Lung (tissue), 12 donors: Measurements from ENCODE around the gene TOMM40L. TPM values are rescaled to one million over a fixed set of nuclear protein-coding genes. Genes with fewer than 3 reads are reported as not detected.

Experiments used
- ATAC-seq: fragments of 200-7000 bp; cut with Tn5 transposase; one replicate; pipeline ENCODE4 v1.9.1; 2020; ENCODE audit warnings: moderate number of reproducible peaks; ENCODE audit not compliant: insufficient read depth, low FRiP score
- DNase-seq, 3 donors: peaks; one replicate each; pipeline ENCODE4 v3.0.0-alpha.2; 2013 to 2017
- H3K27ac ChIP-seq, 2 donors: one replicate each; pipeline ENCODE4 v1.5.1; 2013; ENCODE audit warnings: mild to moderate bottlenecking in 2 of 2, moderate library complexity in 2 of 2, control low read depth in 1 of 2, inconsistent platforms in 1 of 2, low read depth in 1 of 2, low read length in 1 of 2
- H3K27me3 ChIP-seq, 3 donors: one replicate each; pipeline ENCODE4 v1.5.1; 2013; ENCODE audit warnings: low read length in 2 of 3; ENCODE audit not compliant: control insufficient read depth in 3 of 3, insufficient read depth in 3 of 3
- H3K36me3 ChIP-seq, 4 donors: one replicate each; pipeline ENCODE4 v1.5.1; 2013; ENCODE audit warnings: low read length in 4 of 4, mild to moderate bottlenecking in 1 of 4, moderate library complexity in 1 of 4; ENCODE audit not compliant: control insufficient read depth in 4 of 4, insufficient read depth in 4 of 4
- H3K4me1 ChIP-seq, 5 donors: one replicate each; pipeline ENCODE4 v1.5.1; 2013; ENCODE audit warnings: low read length in 5 of 5, mild to moderate bottlenecking in 2 of 5, moderate library complexity in 1 of 5; ENCODE audit not compliant: control insufficient read depth in 5 of 5, insufficient read depth in 5 of 5
- H3K4me3 ChIP-seq: one replicate; pipeline ENCODE4 v1.5.1; 2013; ENCODE audit warnings: mild to moderate bottlenecking, control low read depth, moderate library complexity
- H3K9ac ChIP-seq, 2 donors: one replicate each; pipeline ENCODE4 v1.5.1; 2013; ENCODE audit warnings: low read length in 2 of 2, control low read depth in 1 of 2; ENCODE audit not compliant: insufficient read depth in 1 of 2
- H3K9me3 ChIP-seq, 4 donors: one replicate each; pipeline ENCODE4 v1.5.1; 2013; ENCODE audit warnings: low read length in 3 of 4, mild to moderate bottlenecking in 1 of 4, moderate library complexity in 1 of 4; ENCODE audit not compliant: control insufficient read depth in 4 of 4, insufficient read depth in 3 of 4
- CTCF ChIP-seq: IDR thresholded peaks from 2 replicates; pipeline ENCODE4 v1.5.1; 2012; ENCODE audit warnings: mild to moderate bottlenecking; ENCODE audit errors: control extremely low read depth, extremely low read depth
- WGBS, 2 donors: extraction: QIAGEN DNeasy Blood & Tissue Kit; methylation state at CpG; one replicate each; pipeline ENCODE4 v1.1.7; 2013; 5-methylcytosine and 5-hydroxymethylcytosine counted together
- polyA plus RNA-seq, 2 donors: library from polyadenylated mRNA; stranded (reverse); fragments of 200-250 nt; gene quantifications; one replicate each; pipeline ENCODE4 v1.2.1, GENCODE V29; 2013
- total RNA-seq, 2 donors: library from RNA; depleted of rRNA in 1 of 2; stranded (reverse); fragments of >200 nt in 1 of 2; gene quantifications; one replicate each; pipeline ENCODE4 v1.2.1, GENCODE V29; 2014 to 2021
- donor health status: control.
- donor health status: control.
- donor health status: Bipolar disorder and iron deficiency.
- donor health status: healthy.
- donor health status: DM: yes; HTN: yes; CAD: no.

The TOMM40L gene
- total and polyA plus RNA-seq, 4 donors, result 4.9 to 13.0 (median 9.0) TPM

DNA sequence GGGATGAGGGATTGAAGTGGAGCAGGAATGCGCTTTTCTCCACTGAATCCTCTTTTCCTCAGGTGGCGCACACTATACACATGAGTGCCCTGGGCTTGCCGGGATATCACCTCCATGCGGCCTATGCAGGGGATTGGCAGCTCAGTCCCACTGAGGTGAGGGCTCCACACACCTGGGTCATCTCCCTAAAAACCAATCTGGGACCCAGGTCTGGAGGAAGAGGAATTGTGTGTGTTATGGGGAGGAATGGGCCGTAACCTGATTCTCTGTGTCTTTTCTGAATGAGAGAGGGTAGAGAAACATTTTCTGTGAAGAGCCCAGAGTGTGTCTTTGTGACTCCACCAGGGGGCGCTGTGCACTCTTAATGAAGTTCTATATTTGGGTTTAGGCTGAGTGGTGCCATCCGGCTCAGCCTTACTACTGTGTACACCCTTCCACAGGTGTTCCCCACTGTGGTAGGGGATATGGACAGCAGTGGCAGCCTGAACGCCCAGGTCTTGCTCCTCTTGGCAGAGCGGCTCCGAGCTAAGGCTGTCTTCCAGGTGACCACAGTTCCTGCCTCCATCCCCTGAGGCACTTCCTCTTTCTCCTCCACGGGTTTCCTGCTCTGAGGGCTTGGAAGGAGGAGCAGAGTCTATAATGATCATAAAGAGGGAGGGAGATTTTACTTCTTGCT lies 1.5 kb downstream of the TOMM40L start:
- DNase-seq, result peak; percentile 74 to 79 (median 78)
- peak overlapping the region in 1 of 2 donors; percentile 17 for H3K27ac ChIP-seq
- H3K4me1 ChIP-seq, result peaks cover 0 to 18% (median 3%) of the 10 kb centered on the region in 5 donors
- H3K36me3 ChIP-seq, result peaks cover 11 to 24% (median 13%) of the 10 kb centered on the region in 4 donors
- peak; percentile 80 for TF ChIP-seq CTCF
- H3K9me3 ChIP-seq, result no peaks in the 10 kb centered on the region
- no peak overlapping the region for H3K4me3 ChIP-seq
- H3K9ac ChIP-seq, result no peak overlapping the region
- peak; percentile 56 for ATAC-seq
- no peaks in the 10 kb centered on the region for H3K27me3 ChIP-seq
- 33 to 39% methylated on average over 11 of the region's 11 CpGs for WGBS, 2 donors

DNA sequence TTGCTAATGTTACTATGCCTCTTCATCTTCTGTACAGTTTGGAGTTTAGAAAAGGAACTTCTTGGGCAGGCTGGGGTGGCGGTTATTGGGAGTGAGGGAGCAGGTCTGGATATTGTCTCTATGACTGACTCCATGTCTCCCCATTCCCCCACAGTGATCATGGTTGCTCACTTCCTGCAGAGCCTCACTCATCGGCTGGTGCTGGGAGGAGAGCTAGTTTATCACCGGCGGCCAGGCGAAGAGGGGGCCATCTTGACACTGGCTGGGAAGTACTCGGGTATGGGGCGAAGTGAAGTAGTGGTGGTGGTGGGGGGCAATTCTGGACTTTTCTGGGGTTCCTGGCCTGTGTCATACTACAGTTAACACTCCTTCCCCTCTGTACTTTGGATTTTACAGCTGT lies 2.2 kb downstream of the TOMM40L start:
- Histone ChIP-seq H3K9ac (no peak overlapping the region), H3K27me3 (no peaks in the 10 kb centered on the region), H3K36me3 (peaks cover 11 to 24% (median 13%) of the 10 kb centered on the region in 4 donors), H3K4me3 (no peak overlapping the region), H3K4me1 (peaks cover 0 to 18% (median 3%) of the 10 kb centered on the region in 5 donors), H3K9me3 (no peaks in the 10 kb centered on the region), H3K27ac (no peak overlapping the region)
- DNase-seq, result no peak
- no peak for ATAC-seq
- no peak for TF ChIP-seq CTCF
- WGBS, 2 donors, result 70 to 85% methylated on average over 7 of the region's 7 CpGs

- H3K4me3 ChIP-seq, result no peak overlapping the region
- no peak for TF ChIP-seq CTCF
- DNase-seq (no peak), ATAC-seq (no peak)
- peaks cover 0 to 18% (median 3%) of the 10 kb centered on the region in 5 donors for H3K4me1 ChIP-seq
- WGBS, 2 donors, result 70 to 78% methylated on average over 3 of the region's 3 CpGs
- H3K9me3 ChIP-seq, result no peaks in the 10 kb centered on the region
- peaks cover 0 to 3% (median 0%) of the 10 kb centered on the region in 3 donors for H3K27me3 ChIP-seq
- H3K36me3 ChIP-seq, result peaks cover 11 to 24% (median 13%) of the 10 kb centered on the region in 4 donors
- no peak overlapping the region for H3K27ac ChIP-seq
- H3K9ac ChIP-seq, result no peak overlapping the region
Observed at GRCh38 chr1:161229896-161230295, 4.0 kb downstream of the TOMM40L start.
